Neural cell (in vitro differentiated cells): ENCODE data around the gene RAB11FIP4. TPM values are rescaled to one million over a fixed set of nuclear protein-coding genes. Genes with fewer than 3 reads are reported as not detected.

Source experiments
- H2AFZ ChIP-seq: fragments of 200-600, 300-800 bp; sonication (generic), shearing (Covaris generic); 2 replicates; pipeline ENCODE4 v1.6.0; 2014; ENCODE audit warnings: low read depth, mild to moderate bottlenecking, antibody characterized with exemption, low read length, moderate library complexity
- H3F3A ChIP-seq: fragments of 200-600 bp; shearing (Covaris generic); 2 replicates; pipeline ENCODE4 v1.6.1; 2016; ENCODE audit warnings: mild to moderate bottlenecking, moderate library complexity, mixed read lengths, antibody characterized with exemption, low read length; ENCODE audit not compliant: insufficient read depth, poor library complexity, severe bottlenecking
- H3K27ac ChIP-seq: fragments of 200-600, 300-800 bp; sonication (generic), shearing (Covaris generic); 2 replicates; pipeline ENCODE4 v1.5.1; 2014; ENCODE audit warnings: mild to moderate bottlenecking, low read length, moderate library complexity
- H3K27me3 ChIP-seq: fragments of 300-800, 200-600 bp; sonication (generic), shearing (Covaris generic); 2 replicates; pipeline ENCODE4 v1.6.0; 2014; ENCODE audit warnings: mild to moderate bottlenecking, low read depth, low read length, moderate library complexity; ENCODE audit not compliant: insufficient read depth
- H3K36me3 ChIP-seq: fragments of 300-800, 200-600 bp; sonication (generic), shearing (Covaris generic); 2 replicates; pipeline ENCODE4 v1.5.1; 2014; ENCODE audit warnings: mild to moderate bottlenecking, antibody characterized with exemption, low read length, moderate library complexity; ENCODE audit not compliant: insufficient read depth
- H3K4me2 ChIP-seq: fragments of 300-800, 200-600 bp; sonication (generic), shearing (Covaris generic); 2 replicates; pipeline ENCODE4 v1.6.0; 2014; ENCODE audit warnings: mild to moderate bottlenecking, low read length
- H3K4me3 ChIP-seq: fragments of 300-800, 200-600 bp; sonication (generic), shearing (Covaris generic); 2 replicates; pipeline ENCODE4 v1.5.1; 2014; ENCODE audit warnings: mild to moderate bottlenecking, low read length, moderate library complexity
- H3K79me2 ChIP-seq: fragments of 200-600 bp; shearing (Covaris generic); replicated peaks from 2 replicates; pipeline ENCODE4 v1.6.0; 2014; ENCODE audit warnings: mild to moderate bottlenecking, low read length, moderate library complexity; ENCODE audit not compliant: insufficient read depth
- H3K9ac ChIP-seq: fragments of 300-800, 200-600 bp; sonication (generic), shearing (Covaris generic); 2 replicates; pipeline ENCODE4 v1.6.1; 2016; ENCODE audit warnings: mild to moderate bottlenecking, low read length, mixed read lengths
- H3K9me2 ChIP-seq: fragments of 200-600 bp; shearing (Covaris generic); 2 replicates; pipeline ENCODE4 v1.6.1; 2016; ENCODE audit warnings: mild to moderate bottlenecking, low read length, mixed read lengths; ENCODE audit not compliant: insufficient read depth
- H3K9me3 ChIP-seq: fragments of 200-600, 300-800 bp; sonication (generic), shearing (Covaris generic); 2 replicates; pipeline ENCODE4 v1.6.1; 2016; ENCODE audit warnings: mild to moderate bottlenecking, mixed run types, low read length, moderate library complexity, mixed read lengths
- H4K20me1 ChIP-seq: fragments of 200-600 bp; shearing (Covaris generic); 2 replicates; pipeline ENCODE4 v1.6.1; 2016; ENCODE audit warnings: mild to moderate bottlenecking, mixed run types; ENCODE audit not compliant: insufficient read depth
- CTCF ChIP-seq: fragments of 450-650 bp; IDR thresholded peaks from 2 replicates; pipeline ENCODE4 v1.5.1; 2014; ENCODE audit warnings: antibody characterized with exemption, mild to moderate bottlenecking, moderate library complexity; ENCODE audit not compliant: poor library complexity, severe bottlenecking
- EP300 ChIP-seq: fragments of 450-650 bp; conservative IDR thresholded peaks from 2 replicates; pipeline ENCODE4 v1.6.1; 2014; ENCODE audit warnings: antibody characterized with exemption, mild to moderate bottlenecking, moderate library complexity; ENCODE audit not compliant: poor library complexity, severe bottlenecking
- EZH2 ChIP-seq: fragments of 200-600, 300-800 bp; shearing (Covaris generic), sonication (generic); IDR thresholded peaks from 2 replicates; pipeline ENCODE4 v1.6.1; 2014; ENCODE audit warnings: antibody characterized with exemption, low read length, borderline replicate concordance, mild to moderate bottlenecking; ENCODE audit not compliant: insufficient read depth, poor library complexity, severe bottlenecking
- MXI1 ChIP-seq: fragments of 450-650 bp; conservative IDR thresholded peaks from 2 replicates; pipeline ENCODE4 v1.6.1; 2014; ENCODE audit warnings: antibody characterized with exemption, mild to moderate bottlenecking; ENCODE audit not compliant: poor library complexity, severe bottlenecking
- POLR2AphosphoS5 ChIP-seq: IDR thresholded peaks from 2 replicates; pipeline ENCODE4 v1.6.1; 2012
- RAD21 ChIP-seq: fragments of 450-650 bp; conservative IDR thresholded peaks from 2 replicates; pipeline ENCODE4 v1.6.1; 2014; ENCODE audit warnings: antibody characterized with exemption, mild to moderate bottlenecking, moderate library complexity
- REST ChIP-seq: IDR thresholded peaks from 2 replicates; pipeline ENCODE4 v1.6.1; 2012; ENCODE audit warnings: borderline replicate concordance
- SMC3 ChIP-seq: fragments of 450-650 bp; conservative IDR thresholded peaks from 2 replicates; pipeline ENCODE4 v1.6.1; 2014; ENCODE audit warnings: antibody characterized with exemption, mild to moderate bottlenecking, moderate library complexity; ENCODE audit not compliant: poor library complexity
- TAF1 ChIP-seq: IDR thresholded peaks from 2 replicates; pipeline ENCODE4 v1.6.1; 2012; ENCODE audit warnings: low read depth
- polyA plus RNA-seq: library from polyadenylated mRNA; depleted of rRNA; stranded (reverse); fragments of >200 nt; gene quantifications from 2 replicates; pipeline ENCODE4 v1.2.3, GENCODE V29; 2014

The RAB11FIP4 gene
- polyA plus RNA-seq, 1 donor from 2014 or later = 14.4 TPM

DNA sequence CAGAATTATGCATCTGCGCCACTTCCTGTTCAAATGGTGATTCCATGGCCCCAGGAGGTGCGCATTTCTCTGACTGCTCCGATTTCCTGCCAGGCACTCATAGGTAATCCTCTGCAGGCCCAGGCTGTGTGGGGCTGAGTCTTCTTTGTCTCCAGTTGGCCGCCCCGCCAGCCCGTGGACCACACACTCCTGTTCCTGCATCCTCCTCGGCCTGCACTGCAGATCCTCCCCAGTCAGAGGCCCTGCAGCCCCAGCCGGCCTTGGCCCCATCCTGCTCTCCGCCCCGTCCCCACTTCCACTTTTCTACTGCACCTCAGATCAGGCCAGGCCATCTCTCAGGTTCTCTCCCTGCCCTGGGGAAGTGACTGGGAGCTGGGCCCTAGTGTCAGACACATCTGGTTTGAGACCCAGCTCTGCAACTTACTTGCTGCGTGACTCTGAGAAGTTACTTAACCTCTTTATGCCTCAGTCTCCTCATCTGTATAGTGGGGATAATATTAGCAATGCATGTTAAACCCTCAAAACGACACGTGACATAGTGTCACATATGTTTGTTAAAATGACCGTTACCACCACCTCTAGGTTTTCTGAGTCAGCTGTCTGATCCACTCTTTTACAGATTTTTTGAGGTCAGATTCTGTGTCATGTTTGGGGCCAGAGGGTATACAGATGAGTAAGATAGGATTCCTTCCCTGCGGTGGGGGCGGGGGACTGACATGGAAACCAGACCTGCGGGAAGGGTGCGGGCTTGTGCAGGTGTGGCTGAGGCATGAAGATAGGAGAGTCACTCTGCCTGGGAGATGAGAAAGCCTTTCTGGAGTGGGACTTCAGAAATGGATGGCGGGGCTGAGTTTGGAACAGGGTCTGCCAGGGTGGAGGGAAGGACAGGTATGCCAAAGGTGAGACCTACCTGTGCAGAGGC, 12.8 kb downstream of the RAB11FIP4 start:
- Histone ChIP-seq H3K9ac (no peak overlapping the region), H3K9me3 (no peaks in the 10 kb centered on the region), H4K20me1 (no peaks in the 10 kb centered on the region), H3K27ac (no peak overlapping the region), H3K9me2 (no peaks in the 10 kb centered on the region), H3K4me2 (no peak overlapping the region), H3K79me2 (no peaks in the 10 kb centered on the region), H3F3A (no peaks in the 10 kb centered on the region), H2AFZ (no peak overlapping the region), H3K36me3 (no peaks in the 10 kb centered on the region), H3K27me3 (no peaks in the 10 kb centered on the region), H3K4me3 (no peak overlapping the region)
- TF ChIP-seq EP300 = no peak
- TF ChIP-seq REST = no peak
- TF ChIP-seq TAF1 = no peak
- TF ChIP-seq POLR2AphosphoS5 = no peak

GRCh38 chr17:31405890-31406371, 14.5 kb downstream of the RAB11FIP4 start:
- no peaks in the 10 kb centered on the region for H3K9me3 ChIP-seq
- no peak overlapping the region for H2AFZ ChIP-seq
- H3K9me2 ChIP-seq = no peaks in the 10 kb centered on the region
- no peaks in the 10 kb centered on the region for H3K36me3 ChIP-seq
- no peak overlapping the region for H3K27ac ChIP-seq
- no peaks in the 10 kb centered on the region for H3K79me2 ChIP-seq
- no peaks in the 10 kb centered on the region for H3F3A ChIP-seq
- no peak overlapping the region for H3K4me2 ChIP-seq
- no peaks in the 10 kb centered on the region for H3K27me3 ChIP-seq
- no peak overlapping the region for H3K4me3 ChIP-seq
- H4K20me1 ChIP-seq = no peaks in the 10 kb centered on the region
- no peak overlapping the region for H3K9ac ChIP-seq
- TF ChIP-seq TAF1 (no peak), EZH2 (no peak), REST (no peak), MXI1 (no peak), POLR2AphosphoS5 (no peak), SMC3 (no peak), CTCF (no peak), EP300 (no peak), RAD21 (no peak)
